Urinary bladder (tissue), 4 donors: ENCODE data around the gene SECTM1. TPM values are rescaled to one million over a fixed set of nuclear protein-coding genes. Genes with fewer than 3 reads are reported as not detected.

Source experiments
- DNase-seq: peaks from one replicate; pipeline ENCODE4 v3.0.0-alpha.2; 2015; ENCODE audit errors: extremely low spot score
- H3K27ac ChIP-seq: one replicate; pipeline ENCODE4 v1.5.1; 2013; ENCODE audit warnings: low read depth, mild to moderate bottlenecking, moderate library complexity
- H3K36me3 ChIP-seq: one replicate; pipeline ENCODE4 v1.6.1; 2013; ENCODE audit warnings: mild to moderate bottlenecking, moderate library complexity; ENCODE audit not compliant: insufficient read depth
- H3K4me1 ChIP-seq: one replicate; pipeline ENCODE4 v1.6.1; 2013; ENCODE audit warnings: mild to moderate bottlenecking, moderate library complexity; ENCODE audit not compliant: insufficient read depth
- H3K4me3 ChIP-seq: one replicate; pipeline ENCODE4 v1.5.1; 2013; ENCODE audit warnings: low read depth, low read length
- WGBS: extraction: QIAGEN DNeasy Blood & Tissue Kit; methylation state at CpG from one replicate; pipeline ENCODE4 v1.1.7; 2013; 5-methylcytosine and 5-hydroxymethylcytosine counted together
- polyA plus RNA-seq: library from polyadenylated mRNA; stranded (reverse); fragments of 200-250 nt; gene quantifications from one replicate; pipeline ENCODE4 v1.2.3, GENCODE V29; 2013
- total RNA-seq: library from RNA; depleted of rRNA; stranded (reverse); fragments of >200 nt; gene quantifications from one replicate; pipeline ENCODE4 v1.2.3, GENCODE V29; 2014
- donor health status: healthy with polysubstance abuse.
- donor health status: healthy.

SECTM1 gene
- total and polyA plus RNA-seq, 2 donors = 15.9 to 19.2 TPM

GRCh38 chr17:82322526-82323453, 10.8 kb downstream of the SECTM1 start:
- 86% methylated on average over 28 of the region's 28 CpGs for WGBS
- no peak overlapping the region for H3K4me3 ChIP-seq
- DNase-seq = no peak
- no peaks in the 10 kb centered on the region for H3K4me1 ChIP-seq
- H3K27ac ChIP-seq = no peak overlapping the region
- H3K36me3 ChIP-seq = no peaks in the 10 kb centered on the region

- WGBS = 87% methylated on average over 21 of the region's 21 CpGs
- Histone ChIP-seq H3K36me3 (no peaks in the 10 kb centered on the region), H3K4me3 (no peak overlapping the region), H3K4me1 (no peaks in the 10 kb centered on the region), H3K27ac (no peak overlapping the region)
- DNase-seq = no peak
Measured at GRCh38 chr17:82321947-82322466, 11.6 kb downstream of the SECTM1 start.

GRCh38 chr17:82320956-82321927, 12.3 kb downstream of the SECTM1 start:
- no peaks in the 10 kb centered on the region for H3K36me3 ChIP-seq
- H3K27ac ChIP-seq = no peak overlapping the region
- DNase-seq = no peak
- 48% methylated on average over 65 of the region's 65 CpGs for WGBS
- no peak overlapping the region for H3K4me3 ChIP-seq
- H3K4me1 ChIP-seq = no peaks in the 10 kb centered on the region

GRCh38 chr17:82320140-82320840, 13.3 kb downstream of the SECTM1 start:
- H3K36me3 ChIP-seq = no peaks in the 10 kb centered on the region
- DNase-seq = no peak
- peaks cover 2% of the 10 kb centered on the region for H3K4me1 ChIP-seq
- WGBS = 65% methylated on average over 26 of the region's 26 CpGs
- H3K27ac ChIP-seq = no peak overlapping the region
- H3K4me3 ChIP-seq = no peak overlapping the region

- DNase-seq = no peak
- Histone ChIP-seq H3K27ac (no peak overlapping the region), H3K36me3 (no peaks in the 10 kb centered on the region), H3K4me3 (no peak overlapping the region), H3K4me1 (peaks cover 2% of the 10 kb centered on the region)
- 92% methylated on average over 35 of the region's 35 CpGs for WGBS
Measured at GRCh38 chr17:82319619-82320062, 13.9 kb downstream of the SECTM1 start.

GRCh38 chr17:82318772-82319606, 14.6 kb downstream of the SECTM1 start:
- H3K27ac ChIP-seq = no peak overlapping the region
- peaks cover 2% of the 10 kb centered on the region for H3K4me1 ChIP-seq
- no peak overlapping the region for H3K4me3 ChIP-seq
- H3K36me3 ChIP-seq = no peaks in the 10 kb centered on the region
- DNase-seq = no peak
- 96% methylated on average over 76 of the region's 76 CpGs for whole genome bisulfite sequencing

GRCh38 chr17:82318169-82318498, 15.4 kb downstream of the SECTM1 start:
- WGBS = 95% methylated on average over 20 of the region's 20 CpGs
- no peak overlapping the region for H3K4me3 ChIP-seq
- H3K4me1 ChIP-seq = peaks cover 2% of the 10 kb centered on the region
- no peak for DNase-seq
- no peak overlapping the region for H3K27ac ChIP-seq
- H3K36me3 ChIP-seq = no peaks in the 10 kb centered on the region

GRCh38 chr17:82317394-82318168, 16.0 kb downstream of the SECTM1 start, which contains the start of gene CD7:
TSS of gene CD7 (minus strand) at chr17:82317608. CDS start at chr17:82317495, 113 bp downstream.
- WGBS = 69% methylated on average over 26 of the region's 26 CpGs

GRCh38 chr17:82316651-82317393, 16.7 kb downstream of the SECTM1 start:
- 64% methylated on average over 29 of the region's 29 CpGs for WGBS
- H3K36me3 ChIP-seq = no peaks in the 10 kb centered on the region
- H3K27ac ChIP-seq = no peak overlapping the region
- DNase-seq = no peak
- H3K4me3 ChIP-seq = no peak overlapping the region
- peaks cover 2% of the 10 kb centered on the region for H3K4me1 ChIP-seq

More at GRCh38 chr17:82317394-82318168, 16.0 kb downstream of the SECTM1 start, which contains the start of gene CD7:
- no peak within 1 kb of the TSS for H3K27ac ChIP-seq
- DNase-seq = no peak
- no peak within 1 kb of the TSS for H3K4me3 ChIP-seq
- H3K4me1 ChIP-seq = peaks cover 2% of the 10 kb centered on the region
- no peaks in the 10 kb centered on the region for H3K36me3 ChIP-seq

GRCh38 chr17:82315703-82316358, 17.7 kb downstream of the SECTM1 start:
- Histone ChIP-seq H3K36me3 (no peaks in the 10 kb centered on the region), H3K27ac (no peak overlapping the region), H3K4me1 (peaks cover 2% of the 10 kb centered on the region), H3K4me3 (no peak overlapping the region)
- 18% methylated on average over 36 of the region's 36 CpGs for WGBS
- DNase-seq = no peak
